Natural killer cell (primary cell): Measurements from ENCODE around the gene ERBB4. TPM values are rescaled to one million over a fixed set of nuclear protein-coding genes. Genes with fewer than 3 reads are reported as not detected.

Experiments
- ATAC-seq, 3 donors: fragments of 150-1000 bp in 2 of 3; fragments of 200-7000 bp in 1 of 3; cut with Tn5 transposase; 1 replicate in 1 of 3; 2 replicates in 2 of 3; pipeline ENCODE4 v1.10.0; 2021; ENCODE audit warnings: mild to moderate bottlenecking in 2 of 3, moderate library complexity in 2 of 3
- DNase-seq, 2 donors: peaks; one replicate each; pipeline versions ENCODE4 v3.0.0 to v3.0.0-alpha.2; 2013 to 2021; ENCODE audit warnings: mixed read lengths in 1 of 2
- H3K27ac ChIP-seq: one replicate; pipeline ENCODE4 v1.5.1; 2013; ENCODE audit warnings: mild to moderate bottlenecking, low read length
- H3K27me3 ChIP-seq: one replicate; pipeline ENCODE4 v1.6.1; 2013; ENCODE audit warnings: low read length; ENCODE audit not compliant: control insufficient read depth, insufficient read depth
- H3K36me3 ChIP-seq: one replicate; pipeline ENCODE4 v1.6.1; 2013; ENCODE audit warnings: low read length; ENCODE audit not compliant: control insufficient read depth, insufficient read depth
- H3K4me1 ChIP-seq: one replicate; pipeline ENCODE4 v1.6.1; 2013; ENCODE audit warnings: low read length; ENCODE audit not compliant: control insufficient read depth, insufficient read depth
- H3K4me3 ChIP-seq: one replicate; pipeline ENCODE4 v1.5.1; 2013; ENCODE audit warnings: low read length
- H3K9me3 ChIP-seq: one replicate; pipeline ENCODE4 v1.6.1; 2013; ENCODE audit warnings: low read length; ENCODE audit not compliant: control insufficient read depth, insufficient read depth
- H3K27ac Mint-ChIP-seq, 2 donors: one replicate each; pipeline ENCODE4 v1.8.0; 2022; ENCODE audit warnings: mild to moderate bottlenecking in 2 of 2, mixed read lengths in 2 of 2, moderate library complexity in 1 of 2
- H3K27me3 Mint-ChIP-seq, 2 donors: one replicate each; pipeline ENCODE4 v1.8.0; 2022; ENCODE audit warnings: low read depth in 2 of 2, mixed read lengths in 2 of 2
- H3K36me3 Mint-ChIP-seq: one replicate; pipeline ENCODE4 v1.8.0; 2022; ENCODE audit warnings: mixed read lengths
- H3K4me1 Mint-ChIP-seq, 2 donors: one replicate each; pipeline ENCODE4 v1.8.0; 2022; ENCODE audit warnings: mixed read lengths in 2 of 2
- H3K4me3 Mint-ChIP-seq: one replicate; pipeline ENCODE4 v1.8.0; 2022; ENCODE audit warnings: mild to moderate bottlenecking, moderate library complexity, mixed read lengths
- H3K9me3 Mint-ChIP-seq, 2 donors: one replicate each; pipeline ENCODE4 v1.8.0; 2022; ENCODE audit warnings: mixed read lengths in 2 of 2
- CTCF ChIP-seq: fragments of 200-600 bp; IDR thresholded peaks from one replicate; pipeline ENCODE4 v1.8.0; 2022; ENCODE audit warnings: antibody characterized with exemption
- WGBS: methylation state at CpG from one replicate; pipeline ENCODE4 v1.1.7; 2013; ENCODE audit warnings: missing lambda C conversion rate; ENCODE audit not compliant: insufficient coverage; 5-methylcytosine and 5-hydroxymethylcytosine counted together
- intact Hi-C: fragments of 100-400 bp; cut with micrococcal nuclease; formaldehyde crosslinking; loops from one replicate; pipeline ENCODE4 v1.14.2; 2022
- total RNA-seq, 4 donors: library from RNA; stranded (reverse); fragments of 120-200 nt in 1 of 4; gene quantifications; one replicate each; pipeline versions ENCODE4 v1.2.3 to v1.2.4, GENCODE V29; 2013 to 2022

Gene ERBB4
- total RNA-seq, 3 donors from 2014 or later (not counting 1 experiment from before 2014, with no cell fraction given), result 0.08 TPM; not detected in 2

DNA sequence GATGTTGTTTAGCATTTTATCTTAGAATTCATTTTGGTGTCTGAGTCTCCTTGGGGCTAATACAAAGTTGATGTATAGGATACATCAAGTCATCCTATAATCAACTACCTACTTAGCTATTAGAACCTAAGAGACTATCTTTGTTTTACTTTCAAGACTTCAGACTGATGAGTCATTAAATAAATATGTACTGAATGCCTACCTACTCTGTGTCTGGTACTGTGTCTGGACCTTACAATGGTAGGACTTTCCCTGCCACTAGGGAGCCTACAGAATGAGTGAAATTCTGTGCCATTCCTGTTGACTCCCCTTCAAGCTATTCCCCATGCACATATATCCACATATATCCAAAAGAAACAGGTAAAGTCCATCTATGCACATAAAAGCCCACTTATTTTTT is 114.5 kb downstream of the ERBB4 start:
- Mint-ChIP-seq H3K9me3 (peaks cover 0 to under 1% of the 10 kb centered on the region in 2 donors), H3K27me3 (no peaks in the 10 kb centered on the region), H3K4me1 (no peaks in the 10 kb centered on the region), H3K4me3 (no peak overlapping the region), H3K27ac (no peak overlapping the region), H3K36me3 (no peaks in the 10 kb centered on the region)
- H3K36me3 ChIP-seq, result no peaks in the 10 kb centered on the region
- H3K27me3 ChIP-seq, result peaks cover 2% of the 10 kb centered on the region
- intact Hi-C loops, result no loop called here
- H3K27ac ChIP-seq, result no peak overlapping the region
- no peak for TF ChIP-seq CTCF
- no peak for DNase-seq
- H3K4me1 ChIP-seq, result no peaks in the 10 kb centered on the region
- H3K4me3 ChIP-seq, result no peak overlapping the region
- no peaks in the 10 kb centered on the region for H3K9me3 ChIP-seq
- ATAC-seq, result no peak

DNA sequence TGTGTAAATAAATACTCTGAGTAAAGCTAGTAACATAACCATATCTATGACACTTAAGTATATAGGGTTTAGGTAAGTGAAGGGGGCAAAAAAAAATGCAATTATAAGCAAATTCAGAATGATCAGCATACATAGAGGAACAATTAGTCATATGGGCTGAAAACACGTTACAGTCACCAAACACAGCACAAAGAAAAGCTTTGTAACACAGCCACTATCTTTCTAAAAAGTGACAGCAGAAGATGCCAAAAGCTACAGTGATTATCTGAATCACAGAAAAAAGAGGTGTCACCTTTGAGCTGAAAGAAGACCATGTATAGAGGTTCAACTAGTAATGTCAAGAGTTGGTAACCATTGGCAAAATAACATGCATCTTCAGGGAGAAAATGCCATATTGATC is 115.5 kb downstream of the ERBB4 start:
- H3K4me1 ChIP-seq, result no peaks in the 10 kb centered on the region
- Mint-ChIP-seq H3K27ac (no peak overlapping the region), H3K9me3 (peaks cover 0 to 2% of the 10 kb centered on the region in 2 donors), H3K4me3 (no peak overlapping the region), H3K36me3 (no peaks in the 10 kb centered on the region), H3K27me3 (no peaks in the 10 kb centered on the region), H3K4me1 (no peaks in the 10 kb centered on the region)
- no peak for TF ChIP-seq CTCF
- no peak overlapping the region for H3K27ac ChIP-seq
- no peaks in the 10 kb centered on the region for H3K9me3 ChIP-seq
- ATAC-seq (no peak), DNase-seq (no peak)
- peaks cover 2% of the 10 kb centered on the region for H3K27me3 ChIP-seq
- intact Hi-C loops, result no loop called here
- 80% methylated on average over 1 of the region's 1 CpG for WGBS
- no peak overlapping the region for H3K4me3 ChIP-seq
- H3K36me3 ChIP-seq, result no peaks in the 10 kb centered on the region

DNA sequence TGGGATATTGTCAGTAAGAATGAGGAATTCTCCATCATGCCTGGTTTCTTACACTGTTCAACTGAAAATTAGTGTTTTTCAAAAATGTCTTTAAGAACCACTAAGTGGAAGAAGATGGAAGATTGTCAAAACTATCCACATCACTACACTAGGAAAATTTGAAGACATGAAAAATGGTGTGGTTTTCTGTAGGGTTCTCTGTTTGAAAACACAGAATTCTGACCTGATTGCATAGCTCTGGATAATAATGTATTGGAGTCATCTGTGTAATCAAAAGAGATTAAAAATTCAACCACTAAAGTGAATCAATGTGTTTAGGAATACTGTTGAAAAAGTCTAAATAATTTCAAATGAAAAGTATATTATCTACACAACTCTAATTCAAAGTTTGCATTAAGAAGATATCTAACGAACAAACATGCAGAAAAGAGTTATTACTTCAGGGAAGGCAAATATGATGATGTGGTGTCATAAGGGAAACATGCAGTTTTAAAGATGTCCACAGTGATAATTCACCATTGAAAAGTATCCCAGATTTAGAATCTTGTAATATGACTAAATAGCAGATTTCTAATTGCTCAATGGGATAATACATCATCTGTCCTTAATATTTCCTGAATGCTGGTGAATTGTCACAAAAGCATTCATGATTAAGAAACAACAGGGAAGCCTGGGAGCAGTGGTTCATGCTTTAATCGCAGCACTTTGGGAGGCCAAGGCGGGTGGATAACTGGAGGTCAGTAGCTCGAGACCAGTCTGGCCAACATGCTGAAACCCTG is 116.9 kb downstream of the ERBB4 start:
- no peak for DNase-seq
- no peaks in the 10 kb centered on the region for H3K9me3 ChIP-seq
- H3K36me3 Mint-ChIP-seq, result no peaks in the 10 kb centered on the region
- intact Hi-C loops, result no loop called here
- WGBS, result 87% methylated on average over 4 of the region's 4 CpGs
- H3K4me3 ChIP-seq, result no peak overlapping the region
- no peaks in the 10 kb centered on the region for H3K36me3 ChIP-seq
- peaks cover 0 to 2% of the 10 kb centered on the region in 2 donors for H3K9me3 Mint-ChIP-seq
- no peaks in the 10 kb centered on the region for H3K4me1 Mint-ChIP-seq
- TF ChIP-seq CTCF, result no peak
- H3K4me1 ChIP-seq, result no peaks in the 10 kb centered on the region
- no peak for ATAC-seq
- no peak overlapping the region for H3K27ac Mint-ChIP-seq
- no peak overlapping the region for H3K27ac ChIP-seq
- no peak overlapping the region for H3K4me3 Mint-ChIP-seq
- no peaks in the 10 kb centered on the region for H3K27me3 Mint-ChIP-seq
- peaks cover 2% of the 10 kb centered on the region for H3K27me3 ChIP-seq

DNA sequence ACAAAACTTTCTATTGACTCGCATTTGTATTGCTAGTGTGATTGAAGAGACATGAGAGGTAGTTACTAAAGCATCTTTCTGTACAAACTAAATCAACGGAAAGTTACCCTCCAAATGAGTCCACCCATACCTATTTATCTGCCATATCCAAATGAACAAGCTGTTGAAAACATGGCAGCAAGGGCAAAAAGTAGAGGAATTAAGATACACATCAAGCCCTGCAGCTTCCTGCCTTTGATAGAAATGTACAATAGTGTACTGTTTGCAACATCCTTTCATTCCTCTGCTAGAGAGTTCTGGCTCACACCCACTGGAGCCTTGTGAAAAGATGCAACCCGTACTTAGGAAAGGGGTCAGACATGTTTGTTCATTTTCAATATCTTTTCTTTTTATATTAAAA is 122.5 kb downstream of the ERBB4 start:
- Histone ChIP-seq H3K36me3 (no peaks in the 10 kb centered on the region), H3K9me3 (no peaks in the 10 kb centered on the region), H3K27me3 (peaks cover 2% of the 10 kb centered on the region), H3K4me3 (no peak overlapping the region), H3K27ac (no peak overlapping the region), H3K4me1 (no peaks in the 10 kb centered on the region)
- ATAC-seq (no peak), DNase-seq (no peak)
- H3K4me3 Mint-ChIP-seq, result no peak overlapping the region
- no CpG with 5 or more reads among the region's 3 CpGs for WGBS
- H3K27me3 Mint-ChIP-seq, result no peaks in the 10 kb centered on the region
- H3K4me1 Mint-ChIP-seq, result no peaks in the 10 kb centered on the region
- H3K36me3 Mint-ChIP-seq, result no peaks in the 10 kb centered on the region
- peaks cover 0 to 2% of the 10 kb centered on the region in 2 donors for H3K9me3 Mint-ChIP-seq
- H3K27ac Mint-ChIP-seq, result no peak overlapping the region
- TF ChIP-seq CTCF, result no peak
- intact Hi-C loops, result no loop called here
